Caco-2 (cell line): ENCODE measurements around the gene COIL. TPM values are rescaled to one million over a fixed set of nuclear protein-coding genes. Genes with fewer than 3 reads are reported as not detected.
A peak's percentile ranks its signal among the peaks of the same experiment; 100 is the strongest.

Experiments used
- BruUV-seq: library from RNA; stranded (reverse); fragments of 400-500 nt; replicated peaks from 2 replicates; lab custom pipeline; 2021; lab: Mats Ljungman, UMichigan
- CTCF ChIA-PET: fragments of 300-600 bp; sonication (Branson Sonifier 250); formaldehyde crosslinking; loops from one replicate; lab custom pipeline; 2022; ENCODE audit warnings: antibody characterized with exemption; lab: Charles Lee
- POLR2A ChIA-PET: fragments of 300-600 bp; sonication (Branson Sonifier 250); formaldehyde crosslinking; loops from one replicate; lab custom pipeline; 2022; ENCODE audit warnings: antibody characterized with exemption; lab: Charles Lee
- DNase-seq, 2 experiments: peaks; one replicate each; pipeline versions ENCODE4 v3.0.0 to v3.0.0-alpha.2; 2020 to 2022
- H3K27me3 ChIP-seq: replicated peaks from 2 replicates; pipeline ENCODE4 v1.6.0; 2011; ENCODE audit warnings: low read length; ENCODE audit not compliant: control insufficient read depth, insufficient read depth
- H3K36me3 ChIP-seq: 2 replicates; pipeline ENCODE4 v1.5.1; 2011; ENCODE audit warnings: low read length; ENCODE audit not compliant: control insufficient read depth, insufficient read depth
- H3K4me1 ChIP-seq: fragments of 250-450 bp; sonication (Bioruptor Pico); 2 replicates; pipeline ENCODE4 v1.5.1; 2020; ENCODE audit warnings: mild to moderate bottlenecking
- H3K4me3 ChIP-seq: 2 replicates; pipeline ENCODE4 v1.5.1; 2011; ENCODE audit warnings: low read depth, mild to moderate bottlenecking, control low read depth, low read length
- H3K9me3 ChIP-seq: fragments of 250-450 bp; sonication (Bioruptor Pico); 2 replicates; pipeline ENCODE4 v1.5.1; 2020; ENCODE audit warnings: mild to moderate bottlenecking, moderate library complexity
- H3K27ac Mint-ChIP-seq: one replicate; pipeline ENCODE4 v1.8.0; 2022; ENCODE audit warnings: mixed read lengths; ENCODE audit not compliant: unreplicated experiment
- H3K27me3 Mint-ChIP-seq: one replicate; pipeline ENCODE4 v1.8.0; 2022; ENCODE audit warnings: mixed read lengths; ENCODE audit not compliant: insufficient read depth, unreplicated experiment
- H3K36me3 Mint-ChIP-seq: one replicate; pipeline ENCODE4 v1.8.0; 2022; ENCODE audit warnings: mild to moderate bottlenecking, mixed read lengths; ENCODE audit not compliant: insufficient read depth, unreplicated experiment
- H3K4me1 Mint-ChIP-seq: one replicate; pipeline ENCODE4 v1.8.0; 2022; ENCODE audit warnings: low read depth, mixed read lengths; ENCODE audit not compliant: unreplicated experiment
- H3K4me3 Mint-ChIP-seq: one replicate; pipeline ENCODE4 v1.8.0; 2022; ENCODE audit warnings: mild to moderate bottlenecking, moderate library complexity, mixed read lengths; ENCODE audit not compliant: unreplicated experiment
- H3K9me3 Mint-ChIP-seq: one replicate; pipeline ENCODE4 v1.8.0; 2022; ENCODE audit warnings: mixed read lengths; ENCODE audit not compliant: unreplicated experiment
- intact Hi-C: fragments of 100-400 bp; cut with micrococcal nuclease; formaldehyde crosslinking; loops from one replicate; pipeline ENCODE4 v1.10.0; 2022; ENCODE audit not compliant: unreplicated experiment
- total RNA-seq: library from RNA; stranded (reverse); gene quantifications from 2 replicates; pipeline ENCODE4 v1.2.3, GENCODE V29; 2022
- TF ChIP-seq, protein P1 (sequence below), 2 experiments: fragments of 200-600 bp in 1 of 2; IDR thresholded peaks; 1 replicate in 1 of 2; 2 replicates in 1 of 2; pipeline versions ENCODE4 v1.5.1 to v1.8.0; 2011 to 2022; ENCODE audit warnings: antibody characterized with exemption in 1 of 2, control low read depth in 1 of 2, inconsistent platforms in 1 of 2, low read depth in 1 of 2, low read length in 1 of 2, mild to moderate bottlenecking in 1 of 2, moderate library complexity in 1 of 2; ENCODE audit not compliant: insufficient read depth in 1 of 2, severe bottlenecking in 1 of 2, unreplicated experiment in 1 of 2

COIL gene
- total RNA-seq, 1 experiment from 2014 or later, result 27.0 TPM

- Mint-ChIP-seq H3K4me1 (peaks cover 7% of the 10 kb centered on the region), H3K36me3 (peaks cover 46% of the 10 kb centered on the region), H3K9me3 (no peaks in the 10 kb centered on the region), H3K27me3 (no peaks in the 10 kb centered on the region), H3K4me3 (no peak overlapping the region), H3K27ac (no peak overlapping the region)
- intact Hi-C loops, result no loop called here
- H3K9me3 ChIP-seq, result no peaks in the 10 kb centered on the region
- H3K4me1 ChIP-seq, result peaks cover 10% of the 10 kb centered on the region
- H3K27me3 ChIP-seq, result no peaks in the 10 kb centered on the region
- DNase-seq, result no peak
- H3K36me3 ChIP-seq, result peaks cover 10% of the 10 kb centered on the region
- TF ChIP-seq, protein P1, sequence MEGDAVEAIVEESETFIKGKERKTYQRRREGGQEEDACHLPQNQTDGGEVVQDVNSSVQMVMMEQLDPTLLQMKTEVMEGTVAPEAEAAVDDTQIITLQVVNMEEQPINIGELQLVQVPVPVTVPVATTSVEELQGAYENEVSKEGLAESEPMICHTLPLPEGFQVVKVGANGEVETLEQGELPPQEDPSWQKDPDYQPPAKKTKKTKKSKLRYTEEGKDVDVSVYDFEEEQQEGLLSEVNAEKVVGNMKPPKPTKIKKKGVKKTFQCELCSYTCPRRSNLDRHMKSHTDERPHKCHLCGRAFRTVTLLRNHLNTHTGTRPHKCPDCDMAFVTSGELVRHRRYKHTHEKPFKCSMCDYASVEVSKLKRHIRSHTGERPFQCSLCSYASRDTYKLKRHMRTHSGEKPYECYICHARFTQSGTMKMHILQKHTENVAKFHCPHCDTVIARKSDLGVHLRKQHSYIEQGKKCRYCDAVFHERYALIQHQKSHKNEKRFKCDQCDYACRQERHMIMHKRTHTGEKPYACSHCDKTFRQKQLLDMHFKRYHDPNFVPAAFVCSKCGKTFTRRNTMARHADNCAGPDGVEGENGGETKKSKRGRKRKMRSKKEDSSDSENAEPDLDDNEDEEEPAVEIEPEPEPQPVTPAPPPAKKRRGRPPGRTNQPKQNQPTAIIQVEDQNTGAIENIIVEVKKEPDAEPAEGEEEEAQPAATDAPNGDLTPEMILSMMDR (IDR thresholded peaks at IDR 0.05; ENCODE audit: insufficient read depth in 1 of 2, low read depth in 1 of 2, low read length in 1 of 2, severe bottlenecking in 1 of 2, unreplicated experiment in 1 of 2), result no peak
- CTCF ChIA-PET, result no interaction called here
- no peak overlapping the region for H3K4me3 ChIP-seq
- no TSS peak for BruUV-seq
- POLR2A ChIA-PET, result no interaction called here
Observed at GRCh38 chr17:56898874-56899273, 62.0 kb downstream of the COIL start.

DNA sequence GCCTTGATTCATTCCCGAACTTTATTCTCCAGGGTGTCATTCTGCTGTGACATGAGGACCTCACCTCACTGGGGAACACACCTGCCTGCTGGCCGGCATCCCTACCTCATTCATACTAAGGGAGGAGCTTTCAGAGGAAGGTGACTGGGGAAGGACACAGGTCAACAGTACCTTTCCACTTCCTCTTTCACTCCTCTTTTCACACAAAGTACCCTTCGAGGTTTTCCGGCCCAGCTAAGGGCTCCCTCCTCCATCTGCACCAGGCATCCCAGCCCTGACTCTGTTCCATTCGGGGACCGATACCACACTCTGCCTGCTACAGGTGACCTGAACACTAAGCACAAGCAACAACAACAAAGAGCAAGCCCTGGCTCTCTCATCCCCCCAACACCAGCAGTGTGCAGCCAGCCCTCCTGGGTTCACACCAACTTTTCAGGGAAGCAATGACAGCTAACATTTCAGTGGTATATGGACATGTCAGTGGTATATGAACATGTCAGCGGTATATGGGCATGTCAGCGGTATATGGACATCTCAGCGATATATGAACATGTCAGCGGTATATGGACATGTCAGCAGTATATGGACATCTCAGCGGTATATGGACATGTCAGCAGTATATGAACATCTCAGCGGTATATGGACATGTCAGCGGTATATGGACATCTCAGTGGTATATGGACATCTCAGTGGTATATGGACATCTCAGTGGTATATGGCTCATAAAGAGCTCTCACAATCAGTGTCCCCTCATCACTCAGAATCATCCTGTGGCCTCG, 63.0 kb downstream of the COIL start:
- Histone ChIP-seq H3K4me1 (peaks cover 10% of the 10 kb centered on the region), H3K36me3 (peaks cover 13% of the 10 kb centered on the region), H3K9me3 (no peaks in the 10 kb centered on the region), H3K27me3 (no peaks in the 10 kb centered on the region), H3K4me3 (no peak overlapping the region)
- intact Hi-C loops, result no loop called here
- ChIA-PET CTCF (no interaction called here), POLR2A (no interaction called here)
- Mint-ChIP-seq H3K4me1 (peaks cover 7% of the 10 kb centered on the region), H3K9me3 (peaks cover under 1% of the 10 kb centered on the region), H3K4me3 (no peak overlapping the region), H3K27ac (peak overlapping the region; percentile 40), H3K27me3 (no peaks in the 10 kb centered on the region), H3K36me3 (peaks cover 51% of the 10 kb centered on the region)
- DNase-seq, result no peak
- TF ChIP-seq, protein P1 (IDR thresholded peaks at IDR 0.05; ENCODE audit: insufficient read depth in 1 of 2, low read depth in 1 of 2, low read length in 1 of 2, severe bottlenecking in 1 of 2, unreplicated experiment in 1 of 2), result no peak
- no TSS peak for BruUV-seq

DNA sequence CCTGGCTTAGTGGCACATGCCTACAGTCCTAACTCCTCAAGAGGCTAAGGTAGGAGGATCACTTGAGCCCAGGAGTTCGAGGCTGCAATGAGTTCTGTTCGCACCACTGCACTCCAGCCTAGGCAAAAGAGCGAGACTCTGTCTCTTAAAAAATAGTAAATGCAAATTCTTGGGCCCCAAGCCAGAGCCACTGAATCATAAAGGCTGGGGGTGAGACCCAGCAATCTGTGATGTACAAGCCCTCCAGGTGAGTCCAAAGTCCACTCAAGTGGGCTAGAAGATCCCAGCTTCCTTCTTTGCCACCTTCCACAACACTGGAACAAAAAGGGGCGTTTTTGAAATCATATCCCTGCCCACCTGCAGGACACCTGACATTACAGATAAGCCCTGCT, 63.9 kb downstream of the COIL start:
- H3K27ac Mint-ChIP-seq, result peak overlapping the region; percentile 40
- TF ChIP-seq, protein P1 (IDR thresholded peaks at IDR 0.05; ENCODE audit: insufficient read depth in 1 of 2, low read depth in 1 of 2, low read length in 1 of 2, severe bottlenecking in 1 of 2, unreplicated experiment in 1 of 2), result no peak
- BruUV-seq, result no TSS peak

More for the DNA sequence above, 63.9 kb downstream of the COIL start:
- ChIA-PET POLR2A (no interaction called here), CTCF (interaction anchor here (0.6 to 0.7 kb wide), 2 partner anchors 13 to 481 kb away, joined by 3 read pairs; no protein-coding TSS in a partner anchor)
- no peaks in the 10 kb centered on the region for H3K27me3 ChIP-seq
- intact Hi-C loops, result no loop called here
- Mint-ChIP-seq H3K36me3 (peaks cover 60% of the 10 kb centered on the region), H3K4me1 (peaks cover 7% of the 10 kb centered on the region), H3K9me3 (peaks cover 9% of the 10 kb centered on the region), H3K27me3 (no peaks in the 10 kb centered on the region), H3K4me3 (no peak overlapping the region)
- H3K4me3 ChIP-seq, result no peak overlapping the region
- H3K4me1 ChIP-seq, result peaks cover 10% of the 10 kb centered on the region
- DNase-seq, result peak in 1 of 2 experiments; percentile 12
- H3K36me3 ChIP-seq, result peaks cover 14% of the 10 kb centered on the region
- H3K9me3 ChIP-seq, result no peaks in the 10 kb centered on the region
